Spleen (tissue), 7 donors: Measurements from ENCODE around the gene CNTNAP3.
"Not testable (repeated sequence)": the region's sequence is repeated elsewhere in the genome, so short reads cannot be mapped to it uniquely, and the experiment has no call there.

Experiments
- CTCF ChIP-seq, 11 experiments: fragments of 200-600 bp in 7 of 11; fragments of 450-650 bp in 4 of 11; sonication (generic) in 4 of 11; IDR thresholded peaks in 8 of 11; conservative IDR thresholded peaks in 3 of 11; 1 replicate in 7 of 11; 2 replicates in 4 of 11; pipeline versions ENCODE4 v1.4.0 to v1.8.0; 2016 to 2021; ENCODE audit warnings: antibody characterized with exemption in 11 of 11, inconsistent platforms in 4 of 11, mild to moderate bottlenecking in 1 of 11
- POLR2A ChIP-seq, 3 donors: fragments of 450-650 bp; IDR thresholded peaks; one replicate each; pipeline ENCODE4 v1.5.1; 2017; ENCODE audit warnings: antibody characterized with exemption in 3 of 3, mild to moderate bottlenecking in 1 of 3
- POLR2AphosphoS5 ChIP-seq, 3 donors: sonication (generic); formaldehyde crosslinking; IDR thresholded peaks; one replicate each; pipeline ENCODE4 v1.5.1; 2017; ENCODE audit warnings: antibody characterized with exemption in 3 of 3
- donor health status: DM: no; HTN: no; CAD: no; lungs with moderate emphysema.
- donor health status: DM: no; HTN: no; CAD: no.
- donor health status: DM: no; HTN: no; CAD: no.

DNA sequence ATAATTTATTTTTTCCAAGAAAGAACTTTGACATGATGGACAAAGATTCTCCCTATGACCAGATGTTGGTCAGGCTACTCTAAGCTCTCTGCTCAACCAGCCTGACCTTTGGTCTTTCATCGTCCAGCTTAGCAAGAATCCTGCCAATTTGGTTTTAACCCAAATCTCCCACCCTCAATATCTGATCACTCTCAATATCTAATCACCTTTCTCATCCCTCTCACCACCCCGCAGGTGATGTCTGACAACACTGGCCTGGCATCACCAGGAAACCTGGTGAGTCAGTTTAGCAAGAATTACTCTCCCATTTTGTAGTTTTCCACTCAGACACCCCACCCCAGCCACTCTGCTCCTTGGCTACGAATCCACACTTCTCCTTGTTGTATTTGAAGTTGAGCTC, 207.9 kb downstream of the CNTNAP3 start:
- TF ChIP-seq CTCF (IDR thresholded peaks at IDR 0.05 in 8 of 11, conservative IDR thresholded peaks at IDR 0.05 in 3 of 11); POLR2A (IDR thresholded peaks at IDR 0.05); POLR2AphosphoS5 (IDR thresholded peaks at IDR 0.05): not testable (repeated sequence)
